ENCODE data around the gene ADARB2. TPM values are rescaled to one million over a fixed set of nuclear protein-coding genes. Genes with fewer than 3 reads are reported as not detected.

Gene ADARB2
- total RNA-seq, 2 experiments from 2014 or later: 0.17 to 0.30 TPM

- peaks cover 3% of the 10 kb centered on the region for H3K9me3 Mint-ChIP-seq
- no peak overlapping the region for H3K4me3 Mint-ChIP-seq
- H3K4me1 Mint-ChIP-seq: no peaks in the 10 kb centered on the region
- no peaks in the 10 kb centered on the region for H3K27me3 Mint-ChIP-seq
- ChIA-PET POLR2A (no interaction called here), CTCF (interaction anchor here (0.6 kb wide), 1 partner anchor 11 kb away, joined by 3 read pairs; no protein-coding TSS in a partner anchor)
- no peaks in the 10 kb centered on the region for H3K36me3 Mint-ChIP-seq (ENCODE audit: low read depth)
- no peak overlapping the region for H3K27ac Mint-ChIP-seq
- DNase-seq: no peak
Measured at GRCh38 chr10:1575481-1576244, 161.7 kb downstream of the ADARB2 start.

GRCh38 chr10:1574719-1575118 is 162.6 kb downstream of the ADARB2 start:
- Mint-ChIP-seq H3K27me3 (peaks cover 2% of the 10 kb centered on the region), H3K27ac (no peak overlapping the region), H3K4me3 (no peak overlapping the region), H3K4me1 (no peaks in the 10 kb centered on the region), H3K36me3 (ENCODE audit: low read depth) (no peaks in the 10 kb centered on the region), H3K9me3 (peaks cover 3% of the 10 kb centered on the region)
- POLR2A ChIA-PET: no interaction called here
- CTCF ChIA-PET: no interaction called here
- no peak for DNase-seq

GRCh38 chr10:1573981-1574380 is 163.3 kb downstream of the ADARB2 start:
- Mint-ChIP-seq H3K27ac (no peak overlapping the region), H3K9me3 (peaks cover 3% of the 10 kb centered on the region), H3K27me3 (peaks cover 2% of the 10 kb centered on the region)

GRCh38 chr10:1573334-1573969 is 163.9 kb downstream of the ADARB2 start:
- POLR2A ChIA-PET: no interaction called here
- H3K27me3 Mint-ChIP-seq: peaks cover 2% of the 10 kb centered on the region
- no peaks in the 10 kb centered on the region for H3K36me3 Mint-ChIP-seq (ENCODE audit: low read depth)
- no peak overlapping the region for H3K27ac Mint-ChIP-seq
- no peak for DNase-seq
- H3K4me1 Mint-ChIP-seq: no peaks in the 10 kb centered on the region
- H3K4me3 Mint-ChIP-seq: no peak overlapping the region
- H3K9me3 Mint-ChIP-seq: peaks cover 3% of the 10 kb centered on the region
- CTCF ChIA-PET: no interaction called here

More at GRCh38 chr10:1573981-1574380, 163.3 kb downstream of the ADARB2 start:
- Mint-ChIP-seq H3K36me3 (ENCODE audit: low read depth) (no peaks in the 10 kb centered on the region), H3K4me3 (no peak overlapping the region), H3K4me1 (no peaks in the 10 kb centered on the region)
- DNase-seq: no peak
- POLR2A ChIA-PET: no interaction called here
- CTCF ChIA-PET: no interaction called here

GRCh38 chr10:1572519-1573333 is 164.6 kb downstream of the ADARB2 start:
- ChIA-PET POLR2A (no interaction called here), CTCF (no interaction called here)
- no peak for DNase-seq
- Mint-ChIP-seq H3K27ac (no peak overlapping the region), H3K9me3 (peaks cover 3% of the 10 kb centered on the region), H3K27me3 (peaks cover 2% of the 10 kb centered on the region), H3K4me3 (no peak overlapping the region), H3K36me3 (ENCODE audit: low read depth) (no peaks in the 10 kb centered on the region), H3K4me1 (no peaks in the 10 kb centered on the region)

- peaks cover 3% of the 10 kb centered on the region for H3K9me3 Mint-ChIP-seq
- no peak for DNase-seq
- H3K36me3 Mint-ChIP-seq (ENCODE audit: low read depth): no peaks in the 10 kb centered on the region
- H3K4me1 Mint-ChIP-seq: no peaks in the 10 kb centered on the region
- ChIA-PET CTCF (no interaction called here), POLR2A (no interaction called here)
- H3K27me3 Mint-ChIP-seq: peaks cover 2% of the 10 kb centered on the region
- H3K27ac Mint-ChIP-seq: no peak overlapping the region
- H3K4me3 Mint-ChIP-seq: no peak overlapping the region
Measured at GRCh38 chr10:1571587-1572237, 165.6 kb downstream of the ADARB2 start.

GRCh38 chr10:1570416-1571051 is 166.8 kb downstream of the ADARB2 start:
- POLR2A ChIA-PET: no interaction called here
- H3K27ac Mint-ChIP-seq: no peak overlapping the region
- no peak for DNase-seq
- CTCF ChIA-PET: no interaction called here
- peaks cover 3% of the 10 kb centered on the region for H3K9me3 Mint-ChIP-seq
- H3K4me1 Mint-ChIP-seq: no peaks in the 10 kb centered on the region
- no peaks in the 10 kb centered on the region for H3K36me3 Mint-ChIP-seq (ENCODE audit: low read depth)
- no peak overlapping the region for H3K4me3 Mint-ChIP-seq
- H3K27me3 Mint-ChIP-seq: peaks cover 2% of the 10 kb centered on the region

GRCh38 chr10:1569208-1569607 is 168.1 kb downstream of the ADARB2 start:
- no peak overlapping the region for H3K4me3 Mint-ChIP-seq
- peaks cover 3% of the 10 kb centered on the region for H3K9me3 Mint-ChIP-seq
- H3K27ac Mint-ChIP-seq: no peak overlapping the region
- no peaks in the 10 kb centered on the region for H3K4me1 Mint-ChIP-seq
- POLR2A ChIA-PET: no interaction called here
- DNase-seq: no peak
- CTCF ChIA-PET: no interaction called here
- H3K36me3 Mint-ChIP-seq (ENCODE audit: low read depth): no peaks in the 10 kb centered on the region
- H3K27me3 Mint-ChIP-seq: peaks cover 2% of the 10 kb centered on the region

- Mint-ChIP-seq H3K4me3 (no peak overlapping the region), H3K36me3 (ENCODE audit: low read depth) (no peaks in the 10 kb centered on the region), H3K9me3 (peaks cover 3% of the 10 kb centered on the region), H3K27ac (no peak overlapping the region), H3K27me3 (peaks cover 2% of the 10 kb centered on the region), H3K4me1 (no peaks in the 10 kb centered on the region)
- ChIA-PET POLR2A (no interaction called here), CTCF (no interaction called here)
- DNase-seq: no peak
Measured at GRCh38 chr10:1567742-1568495, 169.4 kb downstream of the ADARB2 start.

GRCh38 chr10:1567152-1567551 is 170.2 kb downstream of the ADARB2 start:
- DNase-seq: no peak
- no peaks in the 10 kb centered on the region for H3K36me3 Mint-ChIP-seq (ENCODE audit: low read depth)
- H3K4me1 Mint-ChIP-seq: no peaks in the 10 kb centered on the region
- ChIA-PET CTCF (no interaction called here), POLR2A (no interaction called here)
- H3K27ac Mint-ChIP-seq: no peak overlapping the region
- H3K4me3 Mint-ChIP-seq: no peak overlapping the region
- peaks cover 3% of the 10 kb centered on the region for H3K9me3 Mint-ChIP-seq
- H3K27me3 Mint-ChIP-seq: peaks cover 2% of the 10 kb centered on the region

GRCh38 chr10:1564791-1565190 is 172.5 kb downstream of the ADARB2 start:
- Mint-ChIP-seq H3K4me1 (no peaks in the 10 kb centered on the region), H3K27me3 (no peaks in the 10 kb centered on the region), H3K36me3 (ENCODE audit: low read depth) (no peaks in the 10 kb centered on the region), H3K27ac (no peak overlapping the region), H3K4me3 (no peak overlapping the region), H3K9me3 (no peaks in the 10 kb centered on the region)
- no peak for DNase-seq
- ChIA-PET POLR2A (no interaction called here), CTCF (interaction anchor here (0.6 kb wide), 1 partner anchor 11 kb away, joined by 3 read pairs; no protein-coding TSS in a partner anchor)

- POLR2A ChIA-PET: no interaction called here
- no peaks in the 10 kb centered on the region for H3K36me3 Mint-ChIP-seq (ENCODE audit: low read depth)
- H3K27me3 Mint-ChIP-seq: peaks cover 2% of the 10 kb centered on the region
- H3K4me3 Mint-ChIP-seq: no peak overlapping the region
- DNase-seq: no peak
- no peaks in the 10 kb centered on the region for H3K4me1 Mint-ChIP-seq
- no peak overlapping the region for H3K27ac Mint-ChIP-seq
- H3K9me3 Mint-ChIP-seq: no peaks in the 10 kb centered on the region
- CTCF ChIA-PET: interaction anchor here (0.6 to 0.7 kb wide), 2 partner anchors 33 to 719 kb away, joined by 3 to 4 read pairs; no protein-coding TSS in a partner anchor
Measured at GRCh38 chr10:1563028-1563427, 174.3 kb downstream of the ADARB2 start.

Measured in activated CD4-positive, alpha-beta T cell treated with anti-CD3 and anti-CD28 coated beads, Interleukin-2, amount 10 ng/mL, durations not matched to agents 7 days and 5 days (primary cell).